ENCODE data around the gene PITPNM1.
"Not testable (repeated sequence)": the region's sequence is repeated elsewhere in the genome, so short reads cannot be mapped to it uniquely, and the experiment has no call there.

PITPNM1 gene

GRCh38 chr11:67466367-67466766 is 38.8 kb downstream of the PITPNM1 start:
- DNase-seq (ENCODE audit: low read depth in 2 of 2) = no peak

- DNase-seq (ENCODE audit: low read depth in 2 of 2) = not testable (repeated sequence)
Observed at GRCh38 chr11:67465530-67465929, 39.6 kb downstream of the PITPNM1 start.

GRCh38 chr11:67465189-67465510 is 40.0 kb downstream of the PITPNM1 start:
- DNase-seq (ENCODE audit: low read depth in 2 of 2) = no peak

- DNase-seq (ENCODE audit: low read depth in 2 of 2) = peak; percentile 91 to 92
Observed at GRCh38 chr11:67464411-67465188, 40.6 kb downstream of the PITPNM1 start.

GRCh38 chr11:67463680-67464410 is 41.3 kb downstream of the PITPNM1 start:
- DNase-seq (ENCODE audit: low read depth in 2 of 2) = no peak

- DNase-seq (ENCODE audit: low read depth in 2 of 2) = no peak
Observed at GRCh38 chr11:67463186-67463585, 42.0 kb downstream of the PITPNM1 start.

- DNase-seq (ENCODE audit: low read depth in 2 of 2) = no peak
Observed at GRCh38 chr11:67458266-67458665, 46.9 kb downstream of the PITPNM1 start.

GRCh38 chr11:67457453-67457852 is 47.7 kb downstream of the PITPNM1 start:
- no peak for DNase-seq (ENCODE audit: low read depth in 2 of 2)

- DNase-seq (ENCODE audit: low read depth in 2 of 2) = no peak
Observed at GRCh38 chr11:67456068-67456705, 49.0 kb downstream of the PITPNM1 start.

- DNase-seq (ENCODE audit: low read depth in 2 of 2) = no peak
Observed at GRCh38 chr11:67455054-67455453, 50.1 kb downstream of the PITPNM1 start, which contains the start of gene CABP4. TSS of gene CABP4 (plus strand) at chr11:67455354. CDS start at chr11:67455424, 70 bp downstream.

- DNase-seq (ENCODE audit: low read depth in 2 of 2) = no peak
Observed at GRCh38 chr11:67453816-67454732, 51.1 kb downstream of the PITPNM1 start.

GRCh38 chr11:67452141-67452952 is 52.8 kb downstream of the PITPNM1 start, which contains the start of gene GPR152:
TSS of gene GPR152 (minus strand) at chr11:67452729. CDS start at chr11:67452724, 5 bp downstream.
- DNase-seq (ENCODE audit: low read depth in 2 of 2) = no peak

GRCh38 chr11:67451658-67451976 is 53.5 kb downstream of the PITPNM1 start:
- no peak for DNase-seq (ENCODE audit: low read depth in 2 of 2)

- no peak for DNase-seq (ENCODE audit: low read depth in 2 of 2)
Observed at GRCh38 chr11:67450796-67451657, 54.1 kb downstream of the PITPNM1 start.

- DNase-seq (ENCODE audit: low read depth in 2 of 2) = no peak
Observed at GRCh38 chr11:67449116-67449844, 55.9 kb downstream of the PITPNM1 start.

- DNase-seq (ENCODE audit: low read depth in 2 of 2) = no peak
Observed at GRCh38 chr11:67448220-67448609, 56.9 kb downstream of the PITPNM1 start.

GRCh38 chr11:67445515-67445914 is 59.6 kb downstream of the PITPNM1 start:
- DNase-seq (ENCODE audit: low read depth in 2 of 2) = no peak

GRCh38 chr11:67442504-67443404 is 62.4 kb downstream of the PITPNM1 start:
- DNase-seq (ENCODE audit: low read depth in 2 of 2) = no peak
